Hindlimb muscle (tissue), 1 donor: Measurements from ENCODE around the gene WDFY4. TPM values are rescaled to one million over a fixed set of nuclear protein-coding genes. Genes with fewer than 3 reads are reported as not detected.

Source experiments
- DNase-seq: peaks from one replicate; pipeline ENCODE4 v3.0.0-alpha.2; 2013
- polyA plus RNA-seq: library from polyadenylated mRNA; unstranded; fragments of 120-200 nt; gene quantifications from one replicate; pipeline ENCODE4 v1.2.1, GENCODE V29; 2013; ENCODE audit not compliant: insufficient read length

WDFY4 gene
- polyA plus RNA-seq, 1 donor = 3.9 TPM

DNA sequence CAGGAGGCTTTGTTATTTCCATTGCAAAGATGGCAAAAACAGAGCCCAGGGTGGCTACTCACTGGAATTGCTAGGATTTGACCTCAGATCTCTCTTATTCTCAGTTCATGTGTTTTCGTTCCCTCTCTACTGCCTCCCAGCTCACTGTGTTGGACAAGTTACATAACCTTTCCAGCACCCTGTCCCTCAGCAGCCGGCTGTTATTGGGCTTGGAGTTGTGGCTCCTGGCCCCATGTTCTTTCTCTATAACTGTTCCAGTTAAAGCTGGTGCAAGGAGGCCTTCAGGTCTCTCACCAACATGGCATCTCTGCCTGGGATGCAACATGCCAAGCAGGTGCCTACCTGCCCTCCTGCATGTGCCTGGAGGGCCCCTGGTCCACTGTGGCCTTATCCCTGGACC is 198.2 kb downstream of the WDFY4 start:
- DNase-seq = no peak

- no peak for DNase-seq
Measured at GRCh38 chr10:48883701-48884100, 199.0 kb downstream of the WDFY4 start.

DNA sequence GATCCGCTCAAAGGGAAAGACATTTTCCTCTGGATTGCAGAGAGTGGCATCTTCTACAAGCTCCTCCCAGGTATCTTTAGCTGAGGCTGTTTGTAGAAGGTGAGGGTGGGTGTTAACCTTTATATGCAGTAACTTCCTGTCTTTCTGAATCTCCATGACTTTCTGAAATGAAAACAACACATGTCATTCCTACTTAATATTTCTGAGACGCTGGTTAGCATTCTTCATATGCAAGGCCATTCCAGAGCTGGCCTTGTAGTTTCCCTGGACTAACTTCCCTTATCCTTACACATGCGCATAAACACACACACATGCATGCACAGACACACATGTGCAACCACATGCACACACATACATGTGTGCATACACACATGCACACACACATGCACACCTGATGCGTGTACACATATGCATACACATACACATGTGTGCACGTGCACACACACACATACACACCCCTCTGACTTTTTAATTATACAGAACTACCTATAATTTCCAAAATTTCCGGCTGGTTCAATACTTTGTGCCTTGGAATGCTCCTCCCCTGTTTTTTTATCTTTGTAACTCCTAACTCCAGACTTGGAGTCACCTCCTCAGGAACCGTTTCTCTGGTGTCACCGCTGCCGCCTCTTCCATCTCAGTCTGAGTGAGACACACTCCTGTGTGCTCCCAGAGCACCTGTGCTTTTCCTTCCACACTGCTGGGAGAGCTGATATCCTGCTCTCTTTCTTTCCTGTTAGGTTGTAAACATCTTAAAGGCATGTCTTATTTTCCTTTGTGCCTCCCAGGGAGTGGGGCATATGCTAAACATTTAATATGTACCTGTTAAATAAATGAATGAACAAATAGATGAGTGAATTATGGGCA is 199.7 kb downstream of the WDFY4 start:
- DNase-seq = no peak

DNA sequence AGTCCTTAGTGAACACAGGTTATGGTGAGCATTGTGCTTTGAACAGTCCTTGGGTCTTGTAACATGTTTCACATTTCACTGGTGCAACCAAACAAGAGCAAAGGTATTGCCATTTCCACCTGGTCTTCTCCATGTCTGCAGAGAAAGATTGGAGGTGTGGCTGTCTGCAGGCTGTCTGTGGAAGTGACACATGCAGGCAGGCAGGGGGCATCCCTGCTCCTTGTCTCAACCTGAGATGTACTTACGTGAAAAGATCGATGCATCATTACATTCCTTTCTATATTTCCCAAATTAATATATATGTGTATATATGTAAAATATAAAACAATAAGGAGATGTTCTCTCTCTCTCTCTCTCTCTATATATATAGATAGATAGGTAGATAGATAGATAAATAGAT is 200.7 kb downstream of the WDFY4 start:
- peak; percentile 36 for DNase-seq

DNA sequence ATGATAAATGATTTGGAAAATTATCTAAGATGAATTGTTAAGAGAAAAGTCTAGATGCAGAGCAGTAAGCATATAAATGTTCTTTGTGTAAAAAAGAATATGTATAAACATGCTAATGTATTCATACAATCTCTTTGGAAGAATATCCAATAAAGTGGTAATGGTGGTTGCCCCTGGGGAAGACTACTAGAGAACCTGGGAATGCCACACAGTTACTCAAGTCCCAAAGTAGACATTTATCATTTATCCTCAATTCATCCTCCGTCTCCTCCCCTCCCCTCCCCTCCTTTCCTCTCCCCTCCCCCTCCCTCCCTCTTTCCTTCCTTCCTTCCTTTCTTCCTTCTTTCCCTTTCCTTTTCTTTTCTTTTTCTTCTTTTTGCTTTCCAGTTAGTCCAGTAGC is 203.3 kb downstream of the WDFY4 start:
- DNase-seq = no peak

DNA sequence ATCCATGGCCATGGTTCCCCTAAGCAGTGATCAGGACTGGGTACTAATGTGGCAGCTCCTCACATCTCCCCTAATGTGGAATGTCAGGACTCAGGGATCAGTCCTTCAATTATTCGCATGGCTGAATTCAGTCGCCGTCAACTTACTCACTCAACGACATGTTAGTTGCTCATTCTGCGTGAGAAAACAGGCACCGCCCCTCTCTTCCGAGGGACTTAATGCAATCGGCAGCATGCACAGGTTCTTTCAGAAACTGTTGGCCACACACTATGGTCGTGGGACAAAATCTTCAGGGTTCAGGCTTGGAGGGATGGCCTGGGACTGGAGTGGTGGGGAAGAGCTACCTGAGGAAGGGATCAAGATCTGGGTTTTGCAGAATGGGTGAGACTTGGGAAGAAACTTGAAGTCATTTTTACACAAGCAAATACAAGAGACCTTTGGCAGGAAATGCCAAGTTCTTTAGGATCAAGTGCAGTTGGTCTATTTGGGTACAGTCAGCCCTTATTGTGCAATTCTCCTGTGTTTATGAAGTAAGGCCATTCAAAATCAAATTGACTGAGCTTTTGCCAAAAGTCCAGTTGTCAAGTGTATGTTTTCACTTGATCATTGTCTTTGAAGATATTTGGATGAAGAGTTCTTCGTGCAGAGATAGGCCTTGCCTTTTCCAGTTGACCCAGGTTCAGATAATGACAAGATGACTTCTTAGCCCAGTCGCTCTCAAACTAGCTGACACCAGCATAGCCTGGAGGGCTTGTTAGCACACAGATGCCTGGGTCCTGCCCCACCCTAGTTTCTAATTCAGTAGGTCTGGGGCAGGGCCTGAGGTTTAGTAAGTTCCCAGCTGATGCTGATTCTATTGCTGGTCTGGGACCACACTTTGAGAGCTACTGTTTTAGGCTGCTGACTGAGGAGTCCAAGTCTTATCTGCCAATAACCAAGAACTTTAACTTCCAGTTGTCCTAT is 206.5 kb downstream of the WDFY4 start:
- DNase-seq = no peak

DNA sequence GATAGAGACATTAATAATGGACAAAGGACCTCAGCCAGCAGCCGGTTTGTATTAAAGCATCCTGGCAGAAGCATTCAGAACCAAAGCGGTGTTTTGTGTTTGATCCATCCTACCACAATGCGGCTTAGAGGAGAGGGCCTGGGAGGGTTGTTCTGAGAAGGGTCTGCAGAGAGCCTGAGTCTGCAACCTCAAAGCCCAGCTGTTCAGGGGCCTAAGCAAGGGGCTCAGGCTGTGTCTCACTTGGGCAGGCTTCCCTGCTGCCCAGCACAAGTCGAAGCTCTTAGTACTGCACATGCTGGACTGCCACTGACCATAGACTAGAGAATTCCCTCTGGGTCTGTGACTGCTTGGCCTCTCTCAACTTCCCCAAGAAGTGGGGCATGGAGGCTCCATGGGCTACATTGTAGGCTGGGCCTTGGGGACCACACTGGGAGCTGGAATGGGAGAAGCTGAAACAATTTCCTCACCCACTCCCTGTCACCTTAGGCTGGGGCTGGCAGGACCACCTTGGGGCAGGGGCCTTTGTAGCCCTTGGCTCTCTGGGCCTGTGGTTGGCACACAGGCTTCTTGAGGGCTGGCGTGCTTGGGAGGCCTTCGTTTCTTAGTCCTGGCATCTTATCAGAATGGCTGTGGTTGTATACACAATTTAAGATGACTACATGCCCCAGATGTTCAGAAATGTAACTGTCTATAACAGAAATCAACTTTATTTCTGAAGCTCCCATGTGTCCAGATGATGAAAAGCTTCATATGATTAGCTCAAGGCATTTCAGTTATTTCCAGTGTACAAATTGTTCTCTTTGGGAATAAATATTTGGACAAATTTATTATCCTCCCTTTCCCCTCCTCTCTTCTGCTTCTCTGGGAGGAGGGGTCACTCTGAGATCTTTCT is 210.5 kb downstream of the WDFY4 start:
- DNase-seq = peak; percentile 23

GRCh38 chr10:48895803-48896195 is 211.1 kb downstream of the WDFY4 start:
- DNase-seq = peak; percentile 18

GRCh38 chr10:48896756-48897440 is 212.2 kb downstream of the WDFY4 start:
- no peak for DNase-seq

- no peak for DNase-seq
Measured at GRCh38 chr10:48897441-48897790, 212.7 kb downstream of the WDFY4 start.

DNA sequence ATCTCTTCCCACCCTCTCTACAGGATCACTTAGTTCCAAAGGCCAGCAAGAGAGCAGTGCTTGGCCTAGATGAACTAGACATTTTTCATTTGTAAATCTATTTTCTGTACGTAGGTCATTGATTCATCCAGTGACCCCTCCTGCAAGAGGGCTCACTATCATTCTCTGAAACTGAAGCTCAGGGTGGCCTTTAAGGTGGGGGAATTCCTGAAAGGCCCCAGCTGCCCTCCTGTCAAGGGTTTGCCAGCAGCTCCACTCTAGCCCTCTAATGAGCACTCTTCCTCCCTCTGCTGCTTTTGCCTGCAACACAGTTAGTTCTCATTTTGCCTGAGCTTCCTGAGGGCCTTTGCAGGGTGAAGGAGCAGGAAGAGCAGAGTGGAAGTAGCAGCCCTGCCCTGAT is 213.8 kb downstream of the WDFY4 start:
- DNase-seq = no peak

GRCh38 chr10:48899781-48900180 is 215.1 kb downstream of the WDFY4 start:
- DNase-seq = no peak

DNA sequence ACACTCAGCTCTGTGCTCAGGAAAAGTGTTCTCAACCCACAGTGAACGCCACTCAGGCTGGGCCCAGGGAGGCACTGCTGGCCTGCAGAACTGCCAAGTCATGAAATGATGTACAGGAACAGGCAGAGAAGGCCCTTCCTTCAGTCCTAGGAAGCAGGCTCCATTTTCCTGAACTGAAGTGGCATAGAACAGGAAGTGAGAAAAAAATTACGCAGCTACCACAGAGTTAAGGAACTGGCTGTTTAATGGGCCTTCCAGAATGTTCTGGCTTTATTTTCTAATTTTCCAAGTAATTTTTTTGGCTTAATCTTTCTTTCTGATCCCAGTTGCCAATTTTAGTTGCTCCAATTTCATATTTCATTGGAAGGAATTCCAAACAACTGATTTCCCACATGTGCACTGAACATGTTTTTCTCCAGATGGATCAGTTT is 215.7 kb downstream of the WDFY4 start:
- DNase-seq = peak; percentile 55

GRCh38 chr10:48901319-48901718 is 216.6 kb downstream of the WDFY4 start:
- DNase-seq = no peak

- DNase-seq = no peak
Measured at GRCh38 chr10:48902096-48902495, 217.4 kb downstream of the WDFY4 start.

GRCh38 chr10:48903151-48903550 is 218.5 kb downstream of the WDFY4 start:
- no peak for DNase-seq

DNA sequence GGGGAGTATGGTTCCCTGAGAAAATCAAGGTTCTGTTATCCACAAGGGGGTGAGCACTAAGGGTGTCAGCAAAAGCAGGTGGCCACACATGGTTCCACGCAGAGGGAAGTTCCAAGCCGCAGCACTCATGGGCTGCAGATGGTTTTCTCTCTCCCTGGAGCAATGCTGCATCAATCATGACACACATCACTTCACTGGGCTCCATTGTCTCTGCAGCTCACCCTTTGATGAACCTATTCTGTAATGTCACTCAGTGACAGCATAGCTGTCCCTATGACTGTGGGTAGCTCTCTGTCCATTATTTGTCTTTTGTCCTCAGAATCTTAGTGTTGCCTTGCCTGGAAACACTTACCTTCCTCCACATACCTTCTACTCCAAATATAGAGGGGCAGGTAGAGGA is 220.2 kb downstream of the WDFY4 start:
- DNase-seq = no peak

GRCh38 chr10:48905311-48905710 is 220.6 kb downstream of the WDFY4 start:
- DNase-seq = no peak

GRCh38 chr10:48906841-48907240 is 222.2 kb downstream of the WDFY4 start:
- no peak for DNase-seq

DNA sequence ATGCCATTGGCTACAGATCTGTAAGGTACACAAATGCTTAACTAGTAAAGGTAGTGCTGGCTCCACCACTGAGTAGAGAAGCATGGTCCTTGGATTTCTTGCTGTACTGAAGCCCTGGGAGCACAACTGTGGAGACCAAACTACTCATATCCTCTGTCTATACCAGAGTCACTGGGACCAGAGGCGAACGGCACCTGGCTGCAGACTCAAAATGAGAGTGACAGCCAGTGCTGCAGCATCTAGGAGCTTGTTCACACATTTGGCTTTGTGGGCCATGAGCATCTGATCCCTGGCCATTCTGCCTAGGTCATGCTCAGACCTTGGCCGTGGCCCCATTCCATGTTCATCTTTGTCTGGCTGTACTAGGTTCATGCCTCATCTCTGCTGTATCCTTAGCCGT is 223.1 kb downstream of the WDFY4 start:
- DNase-seq = no peak

GRCh38 chr10:48910548-48910947 is 225.9 kb downstream of the WDFY4 start:
- DNase-seq = no peak

DNA sequence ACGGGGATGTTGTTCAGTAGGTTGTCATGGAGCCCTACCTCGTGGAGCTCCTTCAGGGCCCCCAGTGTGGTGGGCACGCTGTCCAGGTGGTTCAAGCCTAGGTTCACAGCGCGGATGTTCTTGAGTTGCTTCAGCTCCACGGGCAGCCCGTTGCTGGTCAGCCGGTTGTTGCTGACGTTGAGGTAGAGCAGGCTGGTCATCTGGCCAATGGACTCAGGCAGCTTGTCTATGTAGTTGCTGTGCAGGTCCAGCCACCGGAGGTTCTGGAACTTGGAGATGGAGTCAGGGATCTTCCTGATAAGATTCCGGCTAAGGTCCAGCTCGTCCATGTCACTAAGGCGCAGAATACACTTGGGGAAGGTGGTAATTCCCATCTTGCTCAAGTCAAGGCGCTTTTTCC is 229.0 kb downstream of the WDFY4 start:
- no peak for DNase-seq
